ENCODE data around the gene ZDHHC1. TPM values are rescaled to one million over a fixed set of nuclear protein-coding genes. Genes with fewer than 3 reads are reported as not detected.

Gene ZDHHC1
- polyA plus RNA-seq, 1 of the 3 experiments (the other 2 are of a cell fraction): 15.8 TPM

- H3K4me3 ChIP-seq (ENCODE audit: low read depth in 2 of 2, low read length in 1 of 2): no peak overlapping the region
- TF ChIP-seq TEAD4 (IDR thresholded peaks at IDR 0.05; ENCODE audit: borderline replicate concordance, insufficient read depth) (no peak), YY1 (IDR thresholded peaks at IDR 0.05; ENCODE audit: low read depth) (no peak)
- WGBS (ENCODE audit: low lambda C conversion rate): 83% methylated on average over 10 of the region's 17 CpGs
- H3K36me3 ChIP-seq (replicated peaks in 1 of 2; ENCODE audit: control insufficient read depth in 1 of 2, insufficient read depth in 2 of 2, low read length in 1 of 2): peaks cover 7 to 45% of the 10 kb centered on the region in 2 experiments
- H3K27ac ChIP-seq (ENCODE audit: low read depth in 2 of 2, low read length in 1 of 2): no peak overlapping the region; a peak in 1 of 4 replicates
- H3K4me1 ChIP-seq (ENCODE audit: control insufficient read depth in 1 of 2, insufficient read depth in 2 of 2, low read depth in 1 of 2, low read length in 1 of 2): peaks cover 0 to 32% of the 10 kb centered on the region in 2 experiments; a peak in 1 of 4 replicates
- DNase-seq: peak; percentile 36
- H4K20me1 ChIP-seq (ENCODE audit: insufficient read depth): peaks cover 13% of the 10 kb centered on the region; the same call in 1 of the 2 replicates
- ChIA-PET CTCF (interaction anchor here (0.7 to 6.7 kb wide), 7 partner anchors 10 to 80 kb away, joined by 3 to 35 read pairs (median 6); partner anchors contain the start of genes ATP6V0D1 and HSD11B2), POLR2A (interaction anchor here (0.9 to 1.1 kb wide), 2 partner anchors 9 to 40 kb away, joined by 3 to 4 read pairs; partner anchors contain the start of gene ATP6V0D1)
- no peaks in the 10 kb centered on the region for H3K9me2 ChIP-seq
- no peak overlapping the region for H2AFZ ChIP-seq (ENCODE audit: low read depth)
- H3F3A ChIP-seq (replicated peaks; ENCODE audit: insufficient read depth): no peaks in the 10 kb centered on the region
- H3K9ac ChIP-seq: no peak overlapping the region
- H3K9me3 ChIP-seq: no peaks in the 10 kb centered on the region
- H3K27me3 ChIP-seq (ENCODE audit: insufficient read depth): no peaks in the 10 kb centered on the region
- H3K4me2 ChIP-seq: no peak overlapping the region
- 0 out of 2 replicates have a peak, but pooled peaks cover 4% of the 10 kb centered on the region for H3K79me2 ChIP-seq (ENCODE audit: insufficient read depth)
These were observed 25.0 kb upstream of the ZDHHC1 start for GRCh38 chr16:67441271-67441753.

- ChIA-PET CTCF (interaction anchor here (1.1 to 6.7 kb wide), 3 partner anchors 21 to 26 kb away, joined by 4 to 35 read pairs (median 5); no protein-coding TSS in a partner anchor), POLR2A (no interaction called here)
- no peaks in the 10 kb centered on the region for H3K9me3 ChIP-seq
- H3K27ac ChIP-seq (ENCODE audit: low read depth in 2 of 2, low read length in 1 of 2): no peak overlapping the region
- no peaks in the 10 kb centered on the region for H3F3A ChIP-seq (replicated peaks; ENCODE audit: insufficient read depth)
- peaks cover 7 to 38% of the 10 kb centered on the region in 2 experiments for H3K36me3 ChIP-seq (replicated peaks in 1 of 2; ENCODE audit: control insufficient read depth in 1 of 2, insufficient read depth in 2 of 2, low read length in 1 of 2)
- H3K4me3 ChIP-seq (ENCODE audit: low read depth in 2 of 2, low read length in 1 of 2): no peak overlapping the region
- TF ChIP-seq RAD21 (IDR thresholded peaks at IDR 0.05; ENCODE audit: low read length) (no peak), NRF1 (IDR thresholded peaks at IDR 0.05; ENCODE audit: low read depth, low read length) (no peak), ELF1 (IDR thresholded peaks at IDR 0.05) (no peak), CTCF (IDR thresholded peaks at IDR 0.05) (no peak)
- H3K9ac ChIP-seq: no peak overlapping the region
- no peaks in the 10 kb centered on the region for H4K20me1 ChIP-seq (ENCODE audit: insufficient read depth)
- WGBS (ENCODE audit: low lambda C conversion rate): 91% methylated on average over 16 of the region's 19 CpGs
- no peaks in the 10 kb centered on the region for H3K9me2 ChIP-seq
- no peak for DNase-seq
- peaks cover 0 to 24% of the 10 kb centered on the region in 2 experiments; a peak in 1 of 4 replicates for H3K4me1 ChIP-seq (ENCODE audit: control insufficient read depth in 1 of 2, insufficient read depth in 2 of 2, low read depth in 1 of 2, low read length in 1 of 2)
- H2AFZ ChIP-seq (ENCODE audit: low read depth): no peak overlapping the region
- no peaks in the 10 kb centered on the region for H3K27me3 ChIP-seq (ENCODE audit: insufficient read depth)
- H3K4me2 ChIP-seq: no peak overlapping the region
- no peaks in the 10 kb centered on the region for H3K79me2 ChIP-seq (ENCODE audit: insufficient read depth)
These were observed 22.6 kb upstream of the ZDHHC1 start for GRCh38 chr16:67438824-67439393.

- H3K27me3 ChIP-seq (ENCODE audit: insufficient read depth): no peaks in the 10 kb centered on the region
- H3K36me3 ChIP-seq (replicated peaks in 1 of 2; ENCODE audit: control insufficient read depth in 1 of 2, insufficient read depth in 2 of 2, low read length in 1 of 2): peaks cover 7 to 34% of the 10 kb centered on the region in 2 experiments
- WGBS (ENCODE audit: low lambda C conversion rate): 98% methylated on average over 17 of the region's 20 CpGs
- ChIA-PET POLR2A (no interaction called here), CTCF (interaction anchor here (1.1 to 6.7 kb wide), 3 partner anchors 21 to 26 kb away, joined by 4 to 35 read pairs (median 5); no protein-coding TSS in a partner anchor)
- no peak overlapping the region for H3K9ac ChIP-seq
- H4K20me1 ChIP-seq (ENCODE audit: insufficient read depth): no peaks in the 10 kb centered on the region
- H3F3A ChIP-seq (replicated peaks; ENCODE audit: insufficient read depth): no peaks in the 10 kb centered on the region
- no peaks in the 10 kb centered on the region for H3K79me2 ChIP-seq (ENCODE audit: insufficient read depth)
- no peaks in the 10 kb centered on the region for H3K9me3 ChIP-seq
- H2AFZ ChIP-seq (ENCODE audit: low read depth): no peak overlapping the region
- H3K4me3 ChIP-seq (ENCODE audit: low read depth in 2 of 2, low read length in 1 of 2): no peak overlapping the region
- TF ChIP-seq RXRA (IDR thresholded peaks at IDR 0.05; ENCODE audit: borderline replicate concordance, low read depth) (no peak), CTCF (IDR thresholded peaks at IDR 0.05) (no peak), SMC3 (IDR thresholded peaks at IDR 0.05; ENCODE audit: low read depth, low read length) (no peak), EP300 (IDR thresholded peaks at IDR 0.05; ENCODE audit: borderline replicate concordance in 1 of 2, low read depth in 1 of 2, low read length in 1 of 2) (no peak), TEAD4 (IDR thresholded peaks at IDR 0.05; ENCODE audit: borderline replicate concordance, insufficient read depth) (no peak), MEF2A (IDR thresholded peaks at IDR 0.05; ENCODE audit: borderline replicate concordance, low read depth) (no peak)
- peaks cover 0 to 18% of the 10 kb centered on the region in 2 experiments; a peak in 1 of 4 replicates for H3K4me1 ChIP-seq (ENCODE audit: control insufficient read depth in 1 of 2, insufficient read depth in 2 of 2, low read depth in 1 of 2, low read length in 1 of 2)
- H3K27ac ChIP-seq (ENCODE audit: low read depth in 2 of 2, low read length in 1 of 2): no peak overlapping the region
- no peak for DNase-seq
- no peak overlapping the region for H3K4me2 ChIP-seq
- H3K9me2 ChIP-seq: no peaks in the 10 kb centered on the region
These were observed 22.0 kb upstream of the ZDHHC1 start for GRCh38 chr16:67438098-67438791.
